ENCODE results near the gene CEP170B. TPM values are rescaled to one million over a fixed set of nuclear protein-coding genes. Genes with fewer than 3 reads are reported as not detected.

CEP170B gene
- total and polyA plus RNA-seq, 8 donors = 9.6 to 483 (median 29.1) TPM

- no peak for DNase-seq
- Histone ChIP-seq H3K4me1 (peaks cover 8 to 20% (median 20%) of the 10 kb centered on the region in 4 donors), H3K36me3 (peaks cover 0 to 28% (median 4%) of the 10 kb centered on the region in 4 donors), H3K9me3 (no peaks in the 10 kb centered on the region), H3K27me3 (peaks cover 0 to 26% (median 12%) of the 10 kb centered on the region in 3 donors), H3K27ac (no peak overlapping the region), H3K4me3 (no peak overlapping the region)
- TF ChIP-seq POLR2AphosphoS5 (IDR thresholded peaks at IDR 0.05) = no peak
- TF ChIP-seq POLR2A (IDR thresholded peaks at IDR 0.05) = no peak
- no peak for TF ChIP-seq EP300 (IDR thresholded peaks at IDR 0.05)
- no peak for TF ChIP-seq CTCF (IDR thresholded peaks at IDR 0.05)
- 77 to 88% (median 82%) methylated on average over 4 of the region's 4 CpGs for WGBS, 5 donors
- intact Hi-C loops (cut with DNase I; ENCODE audit: low total_unique reads) = no loop called here
Measured at GRCh38 chr14:104937161-104937560, 72.1 kb downstream of the CEP170B start.

DNA sequence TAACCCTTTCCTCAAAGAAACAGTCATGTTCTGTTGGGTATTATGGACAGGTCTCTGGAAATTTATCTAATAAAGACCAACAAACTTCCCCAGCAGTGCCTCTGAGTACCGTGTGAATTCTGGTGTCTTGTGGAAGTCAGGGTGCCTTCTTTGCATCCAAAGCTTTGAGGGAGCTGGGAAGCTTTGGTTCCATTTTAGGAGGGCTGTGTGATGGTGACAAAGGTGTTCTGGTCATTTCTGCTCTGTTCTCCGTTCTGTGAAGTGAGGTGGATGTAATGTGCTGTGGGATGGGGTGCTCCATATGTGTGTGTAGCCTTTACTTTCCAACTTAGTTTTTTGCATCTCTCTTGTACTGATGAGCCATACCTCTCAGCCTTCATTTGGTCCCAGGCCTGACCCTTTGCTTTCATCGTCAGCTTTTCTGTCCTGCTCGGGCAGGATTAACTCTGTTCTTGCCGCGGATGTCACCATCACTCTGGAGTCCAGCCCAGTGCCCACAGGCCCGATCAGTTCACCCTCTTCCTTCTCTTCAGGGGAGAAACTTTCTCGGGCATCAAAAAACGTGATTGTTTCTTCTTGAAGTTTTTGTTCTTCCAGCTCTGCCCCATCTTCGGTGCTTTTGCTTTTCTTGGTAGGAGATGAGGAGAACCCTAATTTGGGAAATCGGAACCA lies 72.8 kb downstream of the CEP170B start:
- intact Hi-C loops (cut with DNase I; ENCODE audit: low total_unique reads) = no loop called here
- no peaks in the 10 kb centered on the region for H3K9me3 ChIP-seq
- peaks cover 0 to 34% (median 7%) of the 10 kb centered on the region in 4 donors for H3K36me3 ChIP-seq
- no peak for TF ChIP-seq EP300 (IDR thresholded peaks at IDR 0.05)
- no peak for TF ChIP-seq POLR2AphosphoS5 (IDR thresholded peaks at IDR 0.05)
- TF ChIP-seq POLR2A (IDR thresholded peaks at IDR 0.05) = no peak
- no peak for TF ChIP-seq CTCF (IDR thresholded peaks at IDR 0.05)
- WGBS, 5 donors = 70 to 79% (median 76%) methylated on average over 11 of the region's 11 CpGs
- H3K27ac ChIP-seq = no peak overlapping the region
- peaks cover 0 to 20% (median 6%) of the 10 kb centered on the region in 3 donors for H3K27me3 ChIP-seq
- H3K4me3 ChIP-seq = no peak overlapping the region
- peaks cover under 1 to 14% (median 13%) of the 10 kb centered on the region in 4 donors for H3K4me1 ChIP-seq
- no peak for DNase-seq

DNA sequence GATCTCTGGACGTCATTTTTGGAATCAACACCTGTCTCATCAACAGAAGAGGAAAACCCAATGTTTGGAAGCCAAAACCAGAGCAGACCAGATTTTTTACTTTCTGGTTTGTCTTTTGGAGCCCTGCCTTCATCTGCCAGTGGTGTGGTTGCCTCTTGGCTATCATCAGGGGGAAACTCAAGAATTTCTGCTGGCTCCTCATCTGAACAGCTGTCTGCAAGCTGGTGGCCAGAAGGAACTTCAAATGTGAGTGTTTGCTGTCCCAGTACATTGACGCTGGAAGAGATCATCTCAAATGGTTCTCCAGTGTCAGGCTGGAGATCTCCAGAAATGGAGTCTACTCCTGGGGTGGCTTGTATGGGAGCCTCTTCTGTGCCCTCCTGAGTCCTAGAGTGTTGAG lies 73.4 kb downstream of the CEP170B start:
- intact Hi-C loops (cut with DNase I; ENCODE audit: low total_unique reads) = no loop called here
- H3K27ac ChIP-seq = no peak overlapping the region
- no peak for TF ChIP-seq POLR2A (IDR thresholded peaks at IDR 0.05)
- no peak for TF ChIP-seq CTCF (IDR thresholded peaks at IDR 0.05)
- no peak for TF ChIP-seq EP300 (IDR thresholded peaks at IDR 0.05)
- no peak for TF ChIP-seq POLR2AphosphoS5 (IDR thresholded peaks at IDR 0.05)
- H3K4me1 ChIP-seq = peaks cover 0 to 9% (median 7%) of the 10 kb centered on the region in 4 donors
- DNase-seq = no peak
- no peak overlapping the region for H3K4me3 ChIP-seq
- 61 to 73% (median 70%) methylated on average over 2 of the region's 2 CpGs for WGBS, 5 donors
- H3K36me3 ChIP-seq = peaks cover 0 to 35% (median 10%) of the 10 kb centered on the region in 4 donors
- peaks cover 0 to 14% (median 0%) of the 10 kb centered on the region in 3 donors for H3K27me3 ChIP-seq
- no peaks in the 10 kb centered on the region for H3K9me3 ChIP-seq

- DNase-seq = no peak
- peaks cover 0 to 39% (median 12%) of the 10 kb centered on the region in 4 donors for H3K36me3 ChIP-seq
- H3K27ac ChIP-seq = no peak overlapping the region
- 73 to 89% (median 81%) methylated on average over 1 of the region's 1 CpG for WGBS, 5 donors
- peaks cover 0 to 6% (median 4%) of the 10 kb centered on the region in 4 donors for H3K4me1 ChIP-seq
- intact Hi-C loops (cut with DNase I; ENCODE audit: low total_unique reads) = no loop called here
- H3K27me3 ChIP-seq = peaks cover 0 to 9% (median 0%) of the 10 kb centered on the region in 3 donors
- H3K4me3 ChIP-seq = no peak overlapping the region
- no peaks in the 10 kb centered on the region for H3K9me3 ChIP-seq
- TF ChIP-seq CTCF (IDR thresholded peaks at IDR 0.05) (no peak), POLR2AphosphoS5 (IDR thresholded peaks at IDR 0.05) (no peak), EP300 (IDR thresholded peaks at IDR 0.05) (no peak), POLR2A (IDR thresholded peaks at IDR 0.05) (no peak)
Measured at GRCh38 chr14:104938960-104939359, 73.9 kb downstream of the CEP170B start.
